ENCODE data around the gene EPN3.

The EPN3 gene

DNA sequence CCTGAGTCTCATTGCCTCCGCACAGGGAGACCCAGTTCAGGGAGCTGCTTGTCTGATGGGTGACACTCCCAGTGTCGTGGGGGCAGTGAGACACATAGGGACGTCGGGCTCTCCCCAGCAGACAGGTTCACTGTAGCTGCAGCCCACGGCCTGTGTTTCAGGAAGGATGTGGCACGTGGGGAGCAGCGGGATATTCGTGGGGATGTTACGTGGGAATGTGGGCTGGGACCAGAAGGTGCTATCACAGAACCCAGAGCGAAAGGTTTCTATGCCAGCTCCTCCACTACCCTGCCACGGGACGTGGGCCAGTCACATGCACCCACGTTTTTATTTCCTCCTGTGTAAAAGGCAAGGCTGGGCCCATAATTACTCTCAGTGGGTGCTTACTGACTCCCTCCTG is 44.3 kb downstream of the EPN3 start:
- Histone ChIP-seq H3K27ac (ENCODE audit: low read depth in 2 of 2, low read length in 2 of 2) (no peak overlapping the region), H3K9me3 (ENCODE audit: control insufficient read depth in 2 of 2, low read length in 2 of 2) (no peaks in the 10 kb centered on the region), H3K4me3 (ENCODE audit: low read length in 2 of 2) (no peak overlapping the region), H3K4me1 (ENCODE audit: control insufficient read depth in 2 of 2, insufficient read depth in 2 of 2, low read length in 2 of 2) (no peaks in the 10 kb centered on the region), H3K9ac (ENCODE audit: low read depth in 1 of 2, low read length in 2 of 2) (no peak overlapping the region), H3K36me3 (ENCODE audit: control insufficient read depth in 2 of 2, insufficient read depth in 2 of 2, low read length in 2 of 2) (no peaks in the 10 kb centered on the region), H3K27me3 (ENCODE audit: control insufficient read depth in 2 of 2, insufficient read depth in 2 of 2, low read length in 2 of 2) (peaks cover 0 to 2% of the 10 kb centered on the region in 2 donors)

- H3K4me3 ChIP-seq (ENCODE audit: low read length in 2 of 2), result no peak overlapping the region
- H3K9me3 ChIP-seq (ENCODE audit: control insufficient read depth in 2 of 2, low read length in 2 of 2), result no peaks in the 10 kb centered on the region
- H3K27me3 ChIP-seq (ENCODE audit: control insufficient read depth in 2 of 2, insufficient read depth in 2 of 2, low read length in 2 of 2), result peaks cover 0 to 2% of the 10 kb centered on the region in 2 donors
- H3K27ac ChIP-seq (ENCODE audit: low read depth in 2 of 2, low read length in 2 of 2), result no peak overlapping the region
- H3K36me3 ChIP-seq (ENCODE audit: control insufficient read depth in 2 of 2, insufficient read depth in 2 of 2, low read length in 2 of 2), result no peaks in the 10 kb centered on the region
- no peak overlapping the region for H3K9ac ChIP-seq (ENCODE audit: low read depth in 1 of 2, low read length in 2 of 2)
- H3K4me1 ChIP-seq (ENCODE audit: control insufficient read depth in 2 of 2, insufficient read depth in 2 of 2, low read length in 2 of 2), result no peaks in the 10 kb centered on the region
These were observed 45.0 kb downstream of the EPN3 start for GRCh38 chr17:50577451-50577954.

GRCh38 chr17:50578173-50578572 is 45.6 kb downstream of the EPN3 start:
- H3K4me1 ChIP-seq (ENCODE audit: control insufficient read depth in 2 of 2, insufficient read depth in 2 of 2, low read length in 2 of 2), result no peaks in the 10 kb centered on the region
- H3K27ac ChIP-seq (ENCODE audit: low read depth in 2 of 2, low read length in 2 of 2), result no peak overlapping the region
- no peaks in the 10 kb centered on the region for H3K36me3 ChIP-seq (ENCODE audit: control insufficient read depth in 2 of 2, insufficient read depth in 2 of 2, low read length in 2 of 2)
- H3K4me3 ChIP-seq (ENCODE audit: low read length in 2 of 2), result no peak overlapping the region
- H3K9me3 ChIP-seq (ENCODE audit: control insufficient read depth in 2 of 2, low read length in 2 of 2), result no peaks in the 10 kb centered on the region
- peaks cover 0 to 2% of the 10 kb centered on the region in 2 donors for H3K27me3 ChIP-seq (ENCODE audit: control insufficient read depth in 2 of 2, insufficient read depth in 2 of 2, low read length in 2 of 2)
- H3K9ac ChIP-seq (ENCODE audit: low read depth in 1 of 2, low read length in 2 of 2), result no peak overlapping the region

DNA sequence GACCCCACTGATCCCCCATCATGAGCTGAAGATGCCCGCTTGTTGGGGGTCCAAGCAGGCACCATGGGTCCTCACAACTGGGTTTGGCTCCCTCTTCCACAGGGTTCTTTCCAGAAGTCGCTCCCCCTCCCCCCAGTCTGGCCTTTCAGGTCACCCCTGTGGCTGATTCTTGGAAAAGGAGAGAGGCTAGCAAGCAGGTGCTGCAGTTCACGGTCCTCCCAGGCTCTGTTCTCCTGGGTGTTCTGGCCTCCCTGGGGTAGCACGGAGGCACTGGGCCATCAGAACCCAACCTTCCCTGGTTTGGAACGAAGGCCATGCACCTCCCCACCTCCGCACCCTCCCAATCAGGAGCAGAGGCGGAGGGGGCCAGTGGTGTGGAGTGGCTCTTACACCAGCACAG is 46.9 kb downstream of the EPN3 start:
- no peak overlapping the region for H3K9ac ChIP-seq (ENCODE audit: low read depth in 1 of 2, low read length in 2 of 2)
- H3K27ac ChIP-seq (ENCODE audit: low read depth in 2 of 2, low read length in 2 of 2), result no peak overlapping the region
- peaks cover 0 to 2% of the 10 kb centered on the region in 2 donors for H3K27me3 ChIP-seq (ENCODE audit: control insufficient read depth in 2 of 2, insufficient read depth in 2 of 2, low read length in 2 of 2)
- no peaks in the 10 kb centered on the region for H3K4me1 ChIP-seq (ENCODE audit: control insufficient read depth in 2 of 2, insufficient read depth in 2 of 2, low read length in 2 of 2)
- no peak overlapping the region for H3K4me3 ChIP-seq (ENCODE audit: low read length in 2 of 2)
- no peaks in the 10 kb centered on the region for H3K36me3 ChIP-seq (ENCODE audit: control insufficient read depth in 2 of 2, insufficient read depth in 2 of 2, low read length in 2 of 2)
- H3K9me3 ChIP-seq (ENCODE audit: control insufficient read depth in 2 of 2, low read length in 2 of 2), result no peaks in the 10 kb centered on the region

GRCh38 chr17:50580646-50581045 is 48.1 kb downstream of the EPN3 start:
- H3K4me3 ChIP-seq (ENCODE audit: low read length in 2 of 2), result no peak overlapping the region
- no peaks in the 10 kb centered on the region for H3K4me1 ChIP-seq (ENCODE audit: control insufficient read depth in 2 of 2, insufficient read depth in 2 of 2, low read length in 2 of 2)
- H3K27ac ChIP-seq (ENCODE audit: low read depth in 2 of 2, low read length in 2 of 2), result no peak overlapping the region
- H3K27me3 ChIP-seq (ENCODE audit: control insufficient read depth in 2 of 2, insufficient read depth in 2 of 2, low read length in 2 of 2), result peaks cover 0 to 2% of the 10 kb centered on the region in 2 donors
- no peak overlapping the region for H3K9ac ChIP-seq (ENCODE audit: low read depth in 1 of 2, low read length in 2 of 2)
- H3K36me3 ChIP-seq (ENCODE audit: control insufficient read depth in 2 of 2, insufficient read depth in 2 of 2, low read length in 2 of 2), result no peaks in the 10 kb centered on the region
- H3K9me3 ChIP-seq (ENCODE audit: control insufficient read depth in 2 of 2, low read length in 2 of 2), result no peaks in the 10 kb centered on the region

GRCh38 chr17:50581316-50581715 is 48.8 kb downstream of the EPN3 start:
- Histone ChIP-seq H3K36me3 (ENCODE audit: control insufficient read depth in 2 of 2, insufficient read depth in 2 of 2, low read length in 2 of 2) (no peaks in the 10 kb centered on the region), H3K9me3 (ENCODE audit: control insufficient read depth in 2 of 2, low read length in 2 of 2) (no peaks in the 10 kb centered on the region), H3K9ac (ENCODE audit: low read depth in 1 of 2, low read length in 2 of 2) (no peak overlapping the region), H3K4me1 (ENCODE audit: control insufficient read depth in 2 of 2, insufficient read depth in 2 of 2, low read length in 2 of 2) (no peaks in the 10 kb centered on the region), H3K27me3 (ENCODE audit: control insufficient read depth in 2 of 2, insufficient read depth in 2 of 2, low read length in 2 of 2) (peaks cover 0 to 2% of the 10 kb centered on the region in 2 donors), H3K4me3 (ENCODE audit: low read length in 2 of 2) (no peak overlapping the region), H3K27ac (ENCODE audit: low read depth in 2 of 2, low read length in 2 of 2) (no peak overlapping the region)

DNA sequence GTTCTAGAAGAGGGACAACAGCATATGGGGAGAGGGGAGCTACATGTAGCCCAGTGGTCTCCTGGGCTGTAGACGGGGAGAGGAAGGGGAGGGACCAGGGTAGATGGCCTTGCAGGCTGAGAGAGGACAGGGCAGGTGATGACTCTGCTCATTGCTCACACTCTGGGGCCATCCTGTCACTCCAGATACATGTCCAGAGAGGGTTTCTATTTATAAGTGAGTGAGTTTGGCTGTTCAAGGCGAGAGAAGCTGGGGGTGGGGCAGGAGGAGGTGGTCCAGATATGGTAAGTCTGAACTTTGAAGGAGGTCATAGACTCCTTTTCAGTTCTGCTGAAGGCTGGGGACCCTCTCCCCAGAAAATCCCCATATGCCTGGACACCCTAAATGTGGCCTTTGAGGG is 50.2 kb downstream of the EPN3 start:
- Histone ChIP-seq H3K4me1 (ENCODE audit: control insufficient read depth in 2 of 2, insufficient read depth in 2 of 2, low read length in 2 of 2) (no peaks in the 10 kb centered on the region), H3K27ac (ENCODE audit: low read depth in 2 of 2, low read length in 2 of 2) (no peak overlapping the region), H3K9ac (ENCODE audit: low read depth in 1 of 2, low read length in 2 of 2) (no peak overlapping the region), H3K27me3 (ENCODE audit: control insufficient read depth in 2 of 2, insufficient read depth in 2 of 2, low read length in 2 of 2) (peaks cover 0 to 2% of the 10 kb centered on the region in 2 donors), H3K36me3 (ENCODE audit: control insufficient read depth in 2 of 2, insufficient read depth in 2 of 2, low read length in 2 of 2) (no peaks in the 10 kb centered on the region), H3K9me3 (ENCODE audit: control insufficient read depth in 2 of 2, low read length in 2 of 2) (no peaks in the 10 kb centered on the region), H3K4me3 (ENCODE audit: low read length in 2 of 2) (no peak overlapping the region)

DNA sequence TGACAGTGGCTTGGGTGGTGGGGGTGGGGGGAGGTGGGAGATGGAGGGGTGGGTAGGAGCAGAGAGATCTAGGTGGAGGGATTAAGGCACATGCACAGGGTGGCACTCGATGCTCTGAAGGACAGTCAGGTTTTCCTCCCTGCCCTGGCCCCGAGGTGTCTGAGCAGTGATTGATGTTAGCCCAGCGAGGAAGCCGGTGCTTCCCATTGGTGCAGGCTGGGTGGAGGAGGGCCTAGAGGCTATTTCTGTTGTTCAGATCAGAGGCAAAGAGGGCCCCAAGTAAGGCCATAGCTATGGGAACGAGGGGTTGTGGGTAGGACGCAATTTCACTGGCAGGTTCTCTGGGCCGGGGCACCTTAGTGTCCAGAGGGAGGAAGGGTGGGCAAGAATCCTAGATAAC is 51.1 kb downstream of the EPN3 start:
- Histone ChIP-seq H3K4me3 (ENCODE audit: low read length in 2 of 2) (no peak overlapping the region), H3K27me3 (ENCODE audit: control insufficient read depth in 2 of 2, insufficient read depth in 2 of 2, low read length in 2 of 2) (peaks cover 0 to 2% of the 10 kb centered on the region in 2 donors), H3K36me3 (ENCODE audit: control insufficient read depth in 2 of 2, insufficient read depth in 2 of 2, low read length in 2 of 2) (no peaks in the 10 kb centered on the region), H3K9ac (ENCODE audit: low read depth in 1 of 2, low read length in 2 of 2) (no peak overlapping the region), H3K9me3 (ENCODE audit: control insufficient read depth in 2 of 2, low read length in 2 of 2) (no peaks in the 10 kb centered on the region), H3K4me1 (ENCODE audit: control insufficient read depth in 2 of 2, insufficient read depth in 2 of 2, low read length in 2 of 2) (no peaks in the 10 kb centered on the region), H3K27ac (ENCODE audit: low read depth in 2 of 2, low read length in 2 of 2) (no peak overlapping the region)

- Histone ChIP-seq H3K9me3 (ENCODE audit: control insufficient read depth in 2 of 2, low read length in 2 of 2) (no peaks in the 10 kb centered on the region), H3K9ac (ENCODE audit: low read depth in 1 of 2, low read length in 2 of 2) (no peak overlapping the region), H3K4me1 (ENCODE audit: control insufficient read depth in 2 of 2, insufficient read depth in 2 of 2, low read length in 2 of 2) (no peaks in the 10 kb centered on the region), H3K4me3 (ENCODE audit: low read length in 2 of 2) (no peak overlapping the region), H3K27ac (ENCODE audit: low read depth in 2 of 2, low read length in 2 of 2) (no peak overlapping the region), H3K27me3 (ENCODE audit: control insufficient read depth in 2 of 2, insufficient read depth in 2 of 2, low read length in 2 of 2) (peaks cover 0 to 2% of the 10 kb centered on the region in 2 donors), H3K36me3 (ENCODE audit: control insufficient read depth in 2 of 2, insufficient read depth in 2 of 2, low read length in 2 of 2) (no peaks in the 10 kb centered on the region)
These were observed 51.6 kb downstream of the EPN3 start for GRCh38 chr17:50584116-50584515.

DNA sequence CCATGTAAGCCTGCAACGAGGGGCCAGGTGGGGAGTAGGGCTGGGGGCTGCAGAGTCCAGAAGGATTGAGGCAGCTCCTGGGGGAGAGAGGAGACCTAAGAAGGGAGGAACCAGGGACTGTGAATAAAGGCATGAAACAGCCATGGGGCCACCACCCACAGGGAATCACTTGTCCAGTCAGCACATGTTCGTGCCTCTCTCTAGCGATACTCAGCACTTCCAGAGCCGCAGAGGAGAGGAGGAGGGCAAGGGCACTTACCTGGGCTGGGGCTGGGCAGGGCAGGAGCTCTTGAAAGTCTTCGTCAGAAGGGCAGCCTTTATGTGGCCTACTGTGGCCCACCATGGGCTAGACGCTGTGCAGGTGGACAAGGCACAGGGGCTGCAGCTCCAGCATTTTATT is 52.2 kb downstream of the EPN3 start:
- Histone ChIP-seq H3K9ac (ENCODE audit: low read depth in 1 of 2, low read length in 2 of 2) (no peak overlapping the region), H3K27ac (ENCODE audit: low read depth in 2 of 2, low read length in 2 of 2) (no peak overlapping the region), H3K9me3 (ENCODE audit: control insufficient read depth in 2 of 2, low read length in 2 of 2) (no peaks in the 10 kb centered on the region), H3K27me3 (ENCODE audit: control insufficient read depth in 2 of 2, insufficient read depth in 2 of 2, low read length in 2 of 2) (peaks cover 0 to 2% of the 10 kb centered on the region in 2 donors), H3K4me3 (ENCODE audit: low read length in 2 of 2) (no peak overlapping the region), H3K4me1 (ENCODE audit: control insufficient read depth in 2 of 2, insufficient read depth in 2 of 2, low read length in 2 of 2) (no peaks in the 10 kb centered on the region), H3K36me3 (ENCODE audit: control insufficient read depth in 2 of 2, insufficient read depth in 2 of 2, low read length in 2 of 2) (no peaks in the 10 kb centered on the region)

- Histone ChIP-seq H3K36me3 (ENCODE audit: control insufficient read depth in 2 of 2, insufficient read depth in 2 of 2, low read length in 2 of 2) (no peaks in the 10 kb centered on the region), H3K9ac (ENCODE audit: low read depth in 1 of 2, low read length in 2 of 2) (no peak overlapping the region), H3K27ac (ENCODE audit: low read depth in 2 of 2, low read length in 2 of 2) (no peak overlapping the region), H3K4me3 (ENCODE audit: low read length in 2 of 2) (no peak overlapping the region), H3K4me1 (ENCODE audit: control insufficient read depth in 2 of 2, insufficient read depth in 2 of 2, low read length in 2 of 2) (no peaks in the 10 kb centered on the region), H3K27me3 (ENCODE audit: control insufficient read depth in 2 of 2, insufficient read depth in 2 of 2, low read length in 2 of 2) (no peaks in the 10 kb centered on the region), H3K9me3 (ENCODE audit: control insufficient read depth in 2 of 2, low read length in 2 of 2) (no peaks in the 10 kb centered on the region)
These were observed 52.8 kb downstream of the EPN3 start for GRCh38 chr17:50585346-50585745.
